HFF-Myc (cell line): ENCODE measurements around the gene ACKR1.

Experiments
- DNase-seq: peaks from one replicate; pipeline ENCODE4 v3.0.0-alpha.2; 2011; ENCODE audit warnings: low read depth; ENCODE audit errors: extremely low read depth
- H3K4me3 ChIP-seq: replicated peaks from 2 replicates; pipeline ENCODE4 v1.5.1; 2011; ENCODE audit warnings: low read depth, mild to moderate bottlenecking, control low read depth, low read length
- CTCF ChIP-seq: IDR thresholded peaks from 2 replicates; pipeline ENCODE4 v1.5.1; 2012; ENCODE audit warnings: mild to moderate bottlenecking, low read depth, low read length, control low read depth; ENCODE audit errors: missing control alignments

The ACKR1 gene

GRCh38 chr1:159204161-159205141 is at the start of gene ACKR1:
Gene ACKR1, plus strand, starts transcription at chr1:159204875. Its CDS starts 85 bp downstream, at chr1:159204960.
- TF ChIP-seq CTCF, result no peak
- DNase-seq, result no peak
- no peak within 1 kb of the TSS for H3K4me3 ChIP-seq

- peak; percentile 61 for DNase-seq
- TF ChIP-seq CTCF, result peak; percentile 97
Measured at GRCh38 chr1:159161001-159161718, 43.5 kb upstream of the ACKR1 start.

GRCh38 chr1:159161719-159162026 is 43.0 kb upstream of the ACKR1 start:
- TF ChIP-seq CTCF, result no peak
- H3K4me3 ChIP-seq, result no peak overlapping the region
- no peak for DNase-seq

More at GRCh38 chr1:159161001-159161718, 43.5 kb upstream of the ACKR1 start:
- no peak overlapping the region for H3K4me3 ChIP-seq

GRCh38 chr1:159162516-159163265 is 42.0 kb upstream of the ACKR1 start:
- no peak overlapping the region for H3K4me3 ChIP-seq
- DNase-seq, result no peak
- TF ChIP-seq CTCF, result no peak

- DNase-seq, result no peak
- no peak overlapping the region for H3K4me3 ChIP-seq
- no peak for TF ChIP-seq CTCF
Measured at GRCh38 chr1:159163614-159164228, 41.0 kb upstream of the ACKR1 start.

GRCh38 chr1:159168043-159168442 is 36.6 kb upstream of the ACKR1 start:
- no peak for DNase-seq

More at GRCh38 chr1:159168043-159168442, 36.6 kb upstream of the ACKR1 start:
- no peak for TF ChIP-seq CTCF
- no peak overlapping the region for H3K4me3 ChIP-seq
